ENCODE results near the gene GNGT2.
"Not testable (repeated sequence)": the region's sequence is repeated elsewhere in the genome, so short reads cannot be mapped to it uniquely, and the experiment has no call there.

Gene GNGT2

GRCh38 chr17:49183801-49184200 is 26.6 kb downstream of the GNGT2 start:
- H3K27ac ChIP-seq: no peak overlapping the region
- peaks cover 26% of the 10 kb centered on the region for H3K9me3 ChIP-seq (ENCODE audit: severe bottlenecking)
- H3K4me3 ChIP-seq (ENCODE audit: low read depth, low read length): no peak overlapping the region
- no peak for DNase-seq
- no peak for TF ChIP-seq CTCF (IDR thresholded peaks at IDR 0.05; ENCODE audit: low read depth, low read length)
- H3K36me3 ChIP-seq: no peaks in the 10 kb centered on the region
- no peaks in the 10 kb centered on the region for H3K27me3 ChIP-seq (ENCODE audit: insufficient read depth, low read depth, severe bottlenecking)

GRCh38 chr17:49183341-49183740 is 27.0 kb downstream of the GNGT2 start:
- no peak overlapping the region for H3K27ac ChIP-seq

GRCh38 chr17:49180998-49181635 is 29.3 kb downstream of the GNGT2 start:
- H3K9me3 ChIP-seq (ENCODE audit: severe bottlenecking): peaks cover 33% of the 10 kb centered on the region
- DNase-seq: no peak
- TF ChIP-seq CTCF (IDR thresholded peaks at IDR 0.05; ENCODE audit: low read depth, low read length): no peak
- H3K27ac ChIP-seq: no peak overlapping the region
- H3K36me3 ChIP-seq: no peaks in the 10 kb centered on the region
- no peak overlapping the region for H3K4me3 ChIP-seq (ENCODE audit: low read depth, low read length)
- H3K27me3 ChIP-seq (ENCODE audit: insufficient read depth, low read depth, severe bottlenecking): no peaks in the 10 kb centered on the region

More at GRCh38 chr17:49183341-49183740, 27.0 kb downstream of the GNGT2 start:
- H3K27me3 ChIP-seq (ENCODE audit: insufficient read depth, low read depth, severe bottlenecking): no peaks in the 10 kb centered on the region
- H3K4me3 ChIP-seq (ENCODE audit: low read depth, low read length): no peak overlapping the region
- TF ChIP-seq CTCF (IDR thresholded peaks at IDR 0.05; ENCODE audit: low read depth, low read length): no peak
- no peak for DNase-seq
- H3K9me3 ChIP-seq (ENCODE audit: severe bottlenecking): peaks cover 26% of the 10 kb centered on the region
- no peaks in the 10 kb centered on the region for H3K36me3 ChIP-seq

GRCh38 chr17:49180303-49180702 is 30.1 kb downstream of the GNGT2 start:
- Histone ChIP-seq H3K36me3 (no peaks in the 10 kb centered on the region), H3K9me3 (ENCODE audit: severe bottlenecking) (peaks cover 34% of the 10 kb centered on the region), H3K27me3 (ENCODE audit: insufficient read depth, low read depth, severe bottlenecking) (no peaks in the 10 kb centered on the region), H3K27ac (no peak overlapping the region), H3K4me3 (ENCODE audit: low read depth, low read length) (no peak overlapping the region)
- peak; percentile 88 for TF ChIP-seq CTCF (IDR thresholded peaks at IDR 0.05; ENCODE audit: low read depth, low read length)
- DNase-seq: peak; percentile 82

- not testable (repeated sequence) for H3K36me3 ChIP-seq; H3K27me3 ChIP-seq (ENCODE audit: insufficient read depth, low read depth, severe bottlenecking); DNase-seq; H3K4me3 ChIP-seq (ENCODE audit: low read depth, low read length); H3K27ac ChIP-seq
- H3K9me3 ChIP-seq (ENCODE audit: severe bottlenecking): peaks cover 18% of the 10 kb centered on the region
Measured at GRCh38 chr17:49175978-49176377, 34.4 kb downstream of the GNGT2 start.

GRCh38 chr17:49170711-49171110 is 39.7 kb downstream of the GNGT2 start:
- H3K27me3 ChIP-seq (ENCODE audit: insufficient read depth, low read depth, severe bottlenecking); H3K4me3 ChIP-seq (ENCODE audit: low read depth, low read length); H3K36me3 ChIP-seq; H3K27ac ChIP-seq; DNase-seq: not testable (repeated sequence)
- peaks cover 17% of the 10 kb centered on the region for H3K9me3 ChIP-seq (ENCODE audit: severe bottlenecking)

GRCh38 chr17:49170216-49170615 is 40.2 kb downstream of the GNGT2 start:
- no peak for TF ChIP-seq CTCF (IDR thresholded peaks at IDR 0.05; ENCODE audit: low read depth, low read length)
- H3K4me3 ChIP-seq (ENCODE audit: low read depth, low read length): no peak overlapping the region
- no peaks in the 10 kb centered on the region for H3K36me3 ChIP-seq
- DNase-seq: no peak
- H3K27me3 ChIP-seq (ENCODE audit: insufficient read depth, low read depth, severe bottlenecking): no peaks in the 10 kb centered on the region
- H3K9me3 ChIP-seq (ENCODE audit: severe bottlenecking): peaks cover 12% of the 10 kb centered on the region
- no peak overlapping the region for H3K27ac ChIP-seq

Data from WERI-Rb-1 (cell line).